SHP77 (cell line): ENCODE data around the gene WASF2.
"Not testable (repeated sequence)": the region's sequence is repeated elsewhere in the genome, so short reads cannot be mapped to it uniquely, and the experiment has no call there.

ENCODE experiments used
- DNase-seq, 2 experiments: peaks; one replicate each; lab custom pipeline; 2025; lab: John Stamatoyannopoulos, UW

Gene WASF2, protein sequence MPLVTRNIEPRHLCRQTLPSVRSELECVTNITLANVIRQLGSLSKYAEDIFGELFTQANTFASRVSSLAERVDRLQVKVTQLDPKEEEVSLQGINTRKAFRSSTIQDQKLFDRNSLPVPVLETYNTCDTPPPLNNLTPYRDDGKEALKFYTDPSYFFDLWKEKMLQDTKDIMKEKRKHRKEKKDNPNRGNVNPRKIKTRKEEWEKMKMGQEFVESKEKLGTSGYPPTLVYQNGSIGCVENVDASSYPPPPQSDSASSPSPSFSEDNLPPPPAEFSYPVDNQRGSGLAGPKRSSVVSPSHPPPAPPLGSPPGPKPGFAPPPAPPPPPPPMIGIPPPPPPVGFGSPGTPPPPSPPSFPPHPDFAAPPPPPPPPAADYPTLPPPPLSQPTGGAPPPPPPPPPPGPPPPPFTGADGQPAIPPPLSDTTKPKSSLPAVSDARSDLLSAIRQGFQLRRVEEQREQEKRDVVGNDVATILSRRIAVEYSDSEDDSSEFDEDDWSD

DNA sequence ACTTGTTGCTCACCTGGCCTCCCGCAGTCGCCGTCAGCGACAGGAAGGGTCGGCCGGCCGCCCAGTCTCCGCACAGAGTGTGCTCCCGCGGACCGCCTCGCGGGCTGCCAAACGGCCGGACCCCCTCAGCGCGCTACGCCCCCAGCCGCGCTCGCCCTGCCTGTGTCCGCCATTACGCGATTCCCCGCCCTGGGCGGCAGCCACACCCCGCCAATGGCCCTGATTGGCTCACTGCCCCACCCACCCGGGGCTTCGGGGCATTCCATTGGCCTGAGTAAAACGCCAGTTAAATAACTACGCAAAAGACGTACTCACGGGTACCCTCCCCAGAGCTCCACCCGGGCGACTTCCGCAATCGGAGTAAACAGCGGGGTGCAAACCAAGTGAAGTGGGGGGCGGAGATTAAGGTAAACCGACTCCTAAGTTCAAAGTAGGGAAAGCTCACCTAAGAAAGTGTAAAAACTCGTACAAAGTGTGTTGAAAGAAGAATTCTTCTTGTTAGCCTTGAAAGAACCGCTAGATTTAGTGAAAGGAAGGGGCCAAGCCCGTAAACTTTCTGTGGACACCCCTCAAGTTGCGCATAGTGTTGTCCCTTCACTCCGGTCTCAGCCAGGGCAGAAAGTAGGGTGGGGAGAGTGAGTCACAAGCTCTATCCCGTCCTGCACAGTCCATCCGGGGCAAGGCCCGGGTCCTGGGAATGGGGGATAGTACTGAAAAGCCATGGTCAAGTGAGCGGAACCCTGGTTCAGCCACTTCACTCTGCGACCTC is at the start of gene WASF2:
WASF2 (minus strand) TSS at position 195 of the 769 bp plus-strand sequence. CDS start 61,277 bp downstream, outside the sequence.
- DNase-seq: peak; percentile 94

DNA sequence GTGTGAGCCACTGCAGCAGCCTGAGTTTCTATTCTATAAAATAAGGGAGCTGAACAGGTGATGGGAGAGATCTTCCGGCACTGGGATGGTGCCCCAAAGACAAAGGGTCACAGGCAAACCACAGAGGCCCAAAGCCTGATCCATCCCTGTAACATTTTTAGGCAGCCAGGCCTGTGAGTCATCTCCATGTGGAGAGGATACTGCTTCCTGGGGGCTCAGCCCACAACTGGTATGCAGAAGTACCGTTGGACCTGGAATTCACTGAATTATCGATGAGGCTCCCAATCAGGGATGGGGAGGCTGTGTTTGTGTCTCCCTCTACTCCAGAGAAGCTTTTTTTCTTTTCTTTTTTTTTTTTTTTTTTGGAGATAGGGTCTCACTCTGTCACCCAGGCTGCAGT is 48.8 kb upstream of the WASF2 start:
- no peak for DNase-seq

DNA sequence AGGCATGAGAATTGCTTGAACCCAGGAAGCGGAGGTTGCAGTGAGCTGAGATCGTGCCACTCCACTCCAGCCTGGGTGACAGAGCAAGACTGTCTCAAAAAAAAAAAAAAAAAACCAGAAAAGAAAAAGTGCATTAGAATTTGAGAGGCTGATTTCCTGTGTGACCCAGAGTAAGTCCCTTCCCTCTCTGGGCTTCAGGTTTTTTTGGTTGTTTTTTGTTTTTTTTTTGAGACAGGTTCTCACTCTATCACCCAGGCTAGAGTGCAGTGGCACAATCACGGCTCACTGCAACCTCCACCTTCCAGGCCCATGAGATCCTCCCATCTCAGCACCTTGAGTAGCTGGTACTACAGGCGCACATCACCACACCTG is 48.3 kb upstream of the WASF2 start:
- not testable (repeated sequence) for DNase-seq

DNA sequence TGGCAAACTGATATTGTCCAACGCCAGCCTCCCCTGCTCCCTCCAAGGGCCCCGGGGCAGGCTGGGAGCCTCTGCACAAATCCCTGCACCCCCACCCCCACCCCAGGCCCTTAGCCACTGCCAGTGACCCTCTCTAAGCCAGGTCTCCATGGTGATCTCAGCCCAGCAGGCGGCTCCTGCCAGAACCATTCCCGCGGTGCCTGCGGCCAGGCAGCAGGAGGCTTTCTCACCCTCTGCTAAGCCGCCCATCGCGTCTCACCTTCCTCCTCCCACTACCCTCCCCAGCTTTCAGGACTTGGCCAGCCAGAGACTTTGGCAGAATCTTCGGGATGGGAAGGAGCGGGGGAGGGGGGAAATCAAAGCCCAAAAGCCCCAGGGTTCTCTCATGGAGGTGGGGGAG is 46.8 kb upstream of the WASF2 start:
- peak; percentile 22 to 53 for DNase-seq

DNA sequence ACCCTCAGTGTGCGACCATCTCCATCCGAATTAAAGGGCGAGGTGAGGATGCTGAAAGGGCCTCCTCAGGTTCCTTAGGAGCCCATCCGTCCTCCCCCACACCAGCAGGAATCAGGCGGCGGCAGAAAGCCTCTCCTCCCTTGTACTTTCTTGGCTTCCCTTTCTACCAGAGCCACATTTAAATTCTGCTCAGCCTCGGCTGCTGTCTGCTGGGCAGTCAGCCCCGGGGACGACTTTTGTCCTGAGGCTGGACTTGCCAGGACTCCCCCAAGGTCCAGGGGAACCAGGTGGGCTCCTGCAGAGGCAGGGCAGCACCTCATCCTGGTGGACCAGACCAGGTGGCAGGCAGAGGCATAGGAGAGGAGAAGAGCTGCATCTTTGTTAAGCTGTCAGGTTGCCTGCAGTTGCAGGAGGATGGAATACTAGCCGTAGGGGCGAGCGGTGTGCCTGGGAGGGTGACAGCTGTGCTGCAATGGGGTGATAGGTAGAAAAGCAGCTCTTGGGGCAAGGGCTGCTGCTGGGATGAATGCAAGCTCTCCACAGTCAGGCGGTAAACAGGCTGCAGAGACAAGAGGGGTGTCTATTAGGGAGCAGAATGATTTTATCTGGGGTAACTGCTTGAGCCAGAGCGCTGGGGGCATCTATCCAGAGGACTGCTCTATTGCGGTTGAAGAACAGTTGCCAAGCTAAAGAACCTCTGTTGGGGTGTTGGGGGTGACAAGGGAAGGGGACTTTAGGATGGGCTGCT is 46.2 kb upstream of the WASF2 start:
- DNase-seq: no peak

DNA sequence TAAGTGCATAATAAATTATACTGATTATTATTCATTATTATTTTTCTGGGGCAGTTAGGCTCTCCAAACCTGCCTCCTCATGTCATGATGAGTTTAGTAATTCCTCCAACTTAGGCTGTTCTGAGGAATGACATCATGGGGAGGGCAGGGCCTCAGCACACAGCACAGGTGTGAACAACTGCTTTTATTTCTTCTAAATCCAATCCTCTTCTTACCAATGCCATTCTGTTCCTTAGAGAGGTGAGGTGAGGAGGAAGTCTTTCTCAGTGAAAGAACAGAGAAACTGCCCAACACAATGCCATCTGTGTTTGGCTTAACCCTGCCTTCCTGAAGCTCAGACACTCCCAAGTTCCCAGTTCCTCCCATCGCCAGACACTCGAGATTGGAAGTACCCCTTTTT is 45.4 kb upstream of the WASF2 start:
- DNase-seq: no peak

DNA sequence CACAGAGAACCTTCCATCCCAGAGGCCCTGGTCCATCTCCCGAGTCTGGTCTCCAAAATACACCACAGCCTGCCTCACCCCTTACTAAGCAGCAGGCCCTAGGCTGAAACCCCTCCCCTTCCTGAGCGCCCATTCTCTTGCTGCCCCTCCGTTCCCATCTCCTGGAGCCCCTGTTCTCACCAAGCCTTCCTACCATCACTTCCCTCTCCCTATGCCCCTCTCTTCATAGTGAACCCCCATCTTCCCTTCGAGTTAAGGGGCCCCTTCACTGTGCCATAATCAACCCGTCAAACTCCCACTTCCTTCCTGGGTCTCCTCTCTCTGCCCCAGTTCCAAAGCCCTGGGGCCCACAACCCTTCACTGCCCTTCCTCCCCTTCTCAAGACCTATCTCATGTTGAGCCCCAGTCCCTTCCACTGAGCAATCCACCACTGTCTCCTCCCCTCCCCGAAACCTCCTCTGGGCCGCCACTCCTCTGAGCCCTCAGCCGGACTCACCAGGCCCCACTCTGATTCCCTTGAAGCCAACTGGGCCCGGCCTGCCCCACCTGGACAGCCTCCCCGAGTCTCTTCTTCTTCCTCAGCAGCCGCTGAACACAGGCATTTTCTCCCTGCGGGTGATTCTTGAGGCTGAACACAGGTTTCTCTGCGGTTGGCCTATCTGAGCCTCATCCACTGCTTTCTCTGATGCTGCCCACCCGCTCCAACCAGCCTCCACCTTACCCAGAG is 42.2 kb upstream of the WASF2 start:
- DNase-seq: no peak

DNA sequence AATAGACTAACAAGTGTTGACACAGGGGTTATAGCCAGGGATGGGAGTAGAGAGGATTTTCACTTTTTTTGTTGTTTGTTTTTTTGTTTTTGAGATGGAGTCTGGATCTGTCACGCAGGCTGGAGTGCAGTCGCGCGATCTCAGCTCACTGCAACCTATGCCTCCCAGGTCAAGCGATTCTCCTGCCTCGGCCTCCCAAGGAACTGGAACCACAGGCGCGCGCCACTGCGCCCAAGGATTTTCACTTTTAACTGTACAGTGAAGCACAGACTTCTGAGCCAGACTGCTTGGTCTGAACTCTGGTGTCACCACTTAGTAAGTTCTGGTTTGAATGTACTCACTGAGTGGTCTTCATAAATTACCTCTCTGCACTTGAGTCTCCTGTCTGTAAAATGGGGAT is 40.2 kb upstream of the WASF2 start:
- no peak for DNase-seq

DNA sequence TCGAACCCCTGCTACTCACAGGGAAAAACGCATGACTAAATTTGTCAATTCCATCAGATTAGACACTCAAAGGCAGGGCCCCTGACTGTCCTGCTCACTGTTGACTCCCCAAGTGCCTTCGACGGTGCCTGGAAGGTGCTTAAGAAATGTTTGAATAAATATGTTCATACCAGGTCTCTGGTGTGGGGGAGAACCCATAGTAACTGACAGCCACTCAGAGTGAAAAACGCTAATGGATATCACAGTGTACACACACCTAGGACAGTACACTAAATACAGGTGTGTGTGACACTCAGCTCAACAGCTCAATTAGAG is 39.7 kb upstream of the WASF2 start:
- DNase-seq: no peak

DNA sequence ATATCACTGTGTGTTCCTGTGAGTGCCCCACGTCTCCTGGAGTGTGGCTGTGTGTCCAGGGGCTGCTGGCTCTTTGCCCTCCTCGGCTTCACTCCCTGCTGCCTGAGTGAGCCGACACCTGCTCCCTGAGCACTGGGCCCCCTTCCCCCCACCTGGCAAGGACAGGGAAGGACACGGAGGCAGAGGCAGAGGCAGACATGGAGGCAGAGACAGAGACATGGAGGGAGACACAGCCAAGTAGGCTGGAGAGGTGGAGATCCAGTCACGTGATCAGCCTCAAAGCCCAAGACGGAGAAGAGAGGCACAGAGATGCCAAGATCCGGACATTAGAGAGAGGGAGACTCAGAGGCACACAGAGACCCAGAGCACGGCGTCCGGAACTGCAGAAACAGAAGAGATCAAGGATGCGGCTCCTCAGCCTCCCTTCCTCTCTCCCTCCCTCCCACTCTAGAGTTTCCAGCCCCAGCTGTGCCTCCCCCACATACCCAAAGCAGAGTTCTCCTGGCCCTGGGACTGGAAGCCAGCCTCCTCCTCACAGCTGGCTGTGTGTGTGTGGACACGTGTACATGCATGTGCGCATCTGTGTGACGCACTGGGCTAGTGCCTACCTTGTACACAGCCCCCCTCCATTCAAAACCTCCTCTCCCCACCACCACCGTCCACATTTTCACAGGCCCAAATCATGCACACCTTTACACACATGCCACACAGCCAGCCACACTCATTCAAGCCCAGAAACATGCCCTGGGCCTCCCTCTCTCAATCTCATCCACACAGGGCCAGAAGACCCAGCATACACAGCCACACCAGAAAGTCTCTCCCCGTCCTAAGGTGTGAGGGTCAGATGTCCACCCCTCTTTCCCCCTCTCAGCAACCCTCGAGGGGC is 39.1 kb upstream of the WASF2 start:
- peak; percentile 71 to 79 for DNase-seq

DNA sequence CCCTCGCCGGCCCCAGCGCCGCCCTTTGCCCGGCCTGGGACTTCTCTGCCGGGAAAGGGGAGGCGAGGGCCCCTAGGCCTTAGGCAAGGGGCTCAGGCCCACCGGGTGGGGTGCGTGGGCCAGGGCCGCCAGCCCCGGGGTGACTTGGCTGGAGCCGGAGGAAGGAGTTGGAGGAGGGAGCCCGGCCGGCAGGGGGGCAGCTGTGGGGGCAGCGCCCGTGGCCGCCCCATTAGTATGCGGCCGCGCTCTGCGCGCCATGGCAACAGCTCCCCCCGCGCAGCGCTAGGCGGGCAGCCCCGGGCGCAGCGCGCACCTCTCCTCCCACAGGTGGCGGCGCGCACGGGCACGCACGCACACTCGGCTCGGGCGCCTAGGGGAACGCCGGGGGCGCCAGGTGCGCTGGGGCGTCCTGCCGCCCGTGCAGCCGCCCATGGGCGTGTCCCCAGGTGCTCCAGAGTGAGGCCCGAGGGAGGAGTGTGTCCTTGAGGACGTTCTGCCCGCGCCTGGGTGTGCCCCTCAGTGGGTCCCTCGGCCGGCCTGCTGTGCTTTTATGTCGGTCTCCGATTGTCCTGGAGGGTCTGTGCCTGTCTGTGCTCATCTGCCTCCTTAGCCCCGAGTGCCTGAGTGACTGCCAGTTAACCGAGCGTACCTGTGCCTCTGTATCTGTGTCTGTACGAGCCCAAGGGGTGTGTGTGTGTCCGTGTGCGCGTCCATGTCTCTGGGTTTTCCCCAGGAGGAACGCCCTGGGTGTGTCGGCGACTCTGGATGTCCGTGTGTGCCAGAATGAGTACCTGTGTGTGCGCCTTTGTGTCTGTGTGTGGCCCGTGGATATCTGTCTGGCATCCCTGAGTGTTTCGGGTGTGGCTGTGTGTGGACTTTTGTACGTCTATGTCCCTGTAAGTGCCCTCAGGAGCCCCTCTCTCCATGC is 38.2 kb upstream of the WASF2 start:
- DNase-seq: peak; percentile 82 to 86

DNA sequence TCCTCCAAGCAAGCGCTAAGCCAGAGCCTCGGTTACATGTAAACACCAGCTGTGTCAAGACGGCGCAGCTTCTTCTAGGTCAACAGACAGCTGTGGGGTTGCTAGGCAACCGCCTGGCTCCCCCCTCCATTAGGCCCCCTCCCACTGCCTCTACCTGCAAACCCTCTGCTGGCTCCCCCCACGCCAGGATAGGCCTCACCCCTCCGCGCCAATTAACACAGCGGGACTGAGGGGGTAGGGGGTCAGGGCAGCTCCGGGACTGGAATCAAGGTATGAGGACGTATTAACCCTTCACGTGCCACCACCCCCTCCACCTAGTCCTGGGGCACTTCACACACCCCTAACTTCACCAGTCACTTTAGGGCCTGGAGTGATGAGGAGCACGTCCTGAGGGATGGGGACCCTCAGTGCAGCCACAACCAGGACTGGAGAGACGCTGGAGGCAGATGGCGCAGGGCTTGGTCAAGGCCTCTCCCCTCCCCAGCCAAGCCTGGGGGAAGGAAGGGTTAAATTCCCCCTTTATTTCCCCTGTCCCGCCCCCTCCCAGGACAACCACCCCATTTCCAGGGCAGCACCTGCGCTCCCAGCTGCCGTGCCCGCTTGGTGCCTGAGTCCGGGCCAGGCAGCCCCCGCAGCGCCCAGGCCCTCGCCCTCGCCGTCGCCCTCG is 37.4 kb upstream of the WASF2 start:
- DNase-seq: peak; percentile 95 to 98

DNA sequence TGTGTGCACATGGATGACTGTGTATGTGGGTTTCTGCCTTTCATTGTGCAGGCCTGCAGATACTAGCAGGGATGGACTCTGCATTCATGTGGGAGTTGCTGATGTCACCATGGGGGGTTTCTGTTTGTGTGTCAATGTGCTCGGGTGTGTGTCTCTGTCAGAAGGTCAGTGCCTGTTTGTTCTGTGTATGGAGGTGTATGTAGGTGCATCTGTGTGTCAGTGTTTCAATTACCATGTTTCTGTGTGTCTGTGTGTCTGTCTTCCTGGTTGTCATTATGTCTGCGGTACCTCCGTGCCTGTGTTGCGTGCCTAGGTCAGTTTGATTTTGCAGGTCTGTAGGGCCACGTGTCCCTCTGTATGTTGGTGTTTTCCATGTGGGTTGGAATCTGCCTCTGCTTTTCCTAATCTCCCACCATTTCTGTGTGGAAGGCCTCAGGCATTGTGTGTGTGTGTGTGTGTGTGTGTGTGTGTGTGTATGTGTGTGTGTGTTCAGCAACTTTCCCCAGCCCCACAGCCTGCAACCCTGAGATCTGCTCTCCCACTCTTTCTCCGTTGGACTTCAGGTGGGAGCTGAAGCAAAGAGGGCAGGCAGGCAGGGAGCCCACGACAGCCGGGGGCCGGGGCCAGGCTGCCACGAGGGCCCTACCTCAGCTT is 36.7 kb upstream of the WASF2 start:
- peak in 1 of 2 experiments; percentile 42 for DNase-seq

DNA sequence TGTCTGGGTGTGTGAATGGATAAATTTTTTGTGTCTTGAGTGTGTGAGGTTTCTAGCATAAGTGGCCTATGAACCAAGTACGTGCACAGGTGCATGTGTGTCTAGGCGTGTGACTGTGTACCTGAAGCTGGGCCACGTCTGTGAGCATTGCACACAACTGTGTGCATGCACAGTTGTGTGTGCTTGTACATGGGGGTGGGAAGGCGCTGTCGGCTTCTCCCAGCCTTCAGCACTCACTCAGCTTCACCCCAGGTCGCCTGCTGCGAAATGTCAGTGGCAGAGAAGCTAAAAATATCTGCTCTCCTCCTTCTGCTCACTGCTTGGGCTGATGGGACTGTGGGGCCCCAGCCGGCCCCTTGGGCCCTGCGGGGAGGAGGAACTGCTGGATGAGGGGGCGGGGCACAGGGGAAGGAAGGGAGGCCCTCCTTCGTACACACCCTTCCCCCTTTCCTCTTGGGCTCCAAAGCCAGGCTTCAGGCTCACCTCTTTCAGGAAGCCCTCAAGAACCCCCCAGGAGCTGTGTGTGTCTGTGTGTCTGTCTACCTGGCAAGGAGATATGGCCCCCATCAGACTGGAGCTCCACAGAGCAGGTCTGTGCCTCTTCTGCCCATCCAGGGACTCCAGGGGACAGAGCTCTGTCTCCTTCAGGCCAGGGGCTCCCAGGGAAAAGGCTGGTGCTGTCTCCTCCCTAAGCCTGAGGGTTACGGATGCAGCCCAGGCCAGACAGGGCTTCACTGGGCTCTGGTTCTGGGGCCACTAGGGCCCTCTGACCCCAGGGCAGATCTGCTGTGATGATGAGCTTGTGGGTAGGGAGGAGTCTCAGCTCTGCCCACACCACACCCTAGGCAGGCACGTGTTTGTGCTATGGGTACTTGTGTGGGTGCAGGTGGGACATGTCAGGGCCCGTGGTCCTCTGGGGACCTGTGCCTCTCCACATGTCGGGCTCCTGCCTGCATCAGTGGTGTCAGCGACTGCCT is 35.6 kb upstream of the WASF2 start:
- peak; percentile 41 to 51 for DNase-seq

DNA sequence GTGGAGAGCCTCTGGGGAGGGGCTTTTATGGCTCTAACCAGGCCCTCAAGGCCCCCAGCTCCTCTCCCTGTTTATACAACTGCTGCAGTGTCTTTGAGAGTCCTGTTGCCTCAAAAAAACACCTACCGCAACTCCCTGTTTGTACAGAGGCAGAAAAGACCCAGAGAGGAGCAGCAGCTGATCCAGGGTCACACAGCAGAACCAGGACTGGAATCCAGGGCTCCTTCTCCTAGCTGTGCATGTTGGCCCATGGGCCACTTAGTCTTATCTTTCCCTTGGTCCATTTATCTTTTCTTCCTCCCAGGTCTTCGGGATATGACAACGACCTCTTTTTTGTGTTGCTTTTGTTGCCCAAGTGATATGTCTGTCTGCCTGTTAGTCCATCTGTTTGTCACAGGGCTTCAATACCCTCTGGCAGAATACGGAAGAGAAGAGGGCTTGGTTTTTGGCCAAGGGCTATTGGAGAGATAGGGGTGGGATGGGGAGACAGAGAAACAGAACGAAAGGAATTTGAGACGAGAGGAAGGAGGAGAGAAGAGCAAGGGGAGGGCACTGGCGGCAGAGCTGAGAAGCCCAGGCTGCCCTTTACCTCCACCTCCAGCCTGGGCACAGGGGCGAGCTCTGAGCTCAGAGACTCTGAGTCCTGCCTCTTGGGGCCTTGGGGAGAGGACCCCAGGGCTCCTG is 33.5 kb upstream of the WASF2 start:
- DNase-seq: no peak

DNA sequence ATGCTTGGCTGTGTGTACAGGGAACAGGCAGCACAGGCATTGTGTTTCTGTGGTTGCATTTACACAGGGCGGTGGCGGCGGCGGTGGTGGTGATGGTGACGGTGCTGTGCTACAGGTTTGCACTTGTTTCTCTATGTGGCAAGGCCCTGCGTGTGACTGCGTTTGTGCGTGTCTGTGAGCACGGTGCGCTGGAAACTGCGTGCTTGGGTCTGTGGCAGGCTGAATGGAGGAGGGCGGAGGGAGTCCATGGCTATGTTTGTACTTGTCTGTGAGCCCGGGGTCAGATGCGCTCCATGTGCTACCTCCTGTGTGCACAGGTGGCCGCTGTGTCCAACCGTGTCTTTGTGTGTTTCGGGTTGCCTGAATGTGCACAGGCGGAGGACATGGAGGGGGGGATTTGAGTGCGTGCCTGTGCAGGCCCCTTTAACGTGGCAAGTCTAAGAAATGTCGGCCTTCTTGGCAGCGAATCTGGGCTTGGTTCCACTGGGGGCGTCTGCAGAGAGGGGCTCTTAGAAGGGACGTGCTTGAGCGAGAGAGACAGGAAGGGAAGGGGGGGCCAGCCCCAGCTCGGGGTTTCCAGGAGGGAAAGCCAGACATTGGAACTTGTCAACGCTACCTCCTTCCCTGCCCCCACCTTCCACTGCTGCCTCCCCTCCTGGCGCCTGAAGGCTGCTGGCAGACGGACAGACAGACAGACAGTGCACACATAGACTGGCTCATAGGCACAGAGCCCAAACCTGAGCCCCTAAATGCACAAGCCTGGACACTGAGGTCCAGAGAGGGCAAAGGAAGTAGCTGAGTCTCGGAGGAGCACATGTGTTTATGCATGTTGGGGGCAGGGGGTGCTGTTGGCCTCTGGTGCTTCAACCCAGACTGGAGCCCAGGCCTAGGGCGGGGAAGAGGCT is 32.7 kb upstream of the WASF2 start:
- peak; percentile 78 to 87 for DNase-seq
